Colonic mucosa (tissue), 4 donors: ENCODE results near the gene TRPM4. TPM values are rescaled to one million over a fixed set of nuclear protein-coding genes. Genes with fewer than 3 reads are reported as not detected.
"Not testable (repeated sequence)": the region's sequence is repeated elsewhere in the genome, so short reads cannot be mapped to it uniquely, and the experiment has no call there.

Experiments used
- DNase-seq: peaks from one replicate; pipeline ENCODE4 v3.0.0-alpha.2; 2020
- H3K27ac ChIP-seq: fragments of 200-600 bp; one replicate; pipeline ENCODE4 v1.8.0; 2021
- H3K27me3 ChIP-seq: fragments of 200-600 bp; one replicate; pipeline ENCODE4 v1.8.0; 2021
- H3K36me3 ChIP-seq: fragments of 200-600 bp; one replicate; pipeline ENCODE4 v1.8.0; 2021
- H3K4me1 ChIP-seq: fragments of 200-600 bp; one replicate; pipeline ENCODE4 v1.8.0; 2021; ENCODE audit warnings: mild to moderate bottlenecking
- H3K4me3 ChIP-seq: fragments of 200-600 bp; one replicate; pipeline ENCODE4 v1.8.0; 2021
- H3K9ac ChIP-seq, 2 donors: one replicate each; pipeline ENCODE4 v1.7.0; 2013; ENCODE audit warnings: control low read depth in 2 of 2, low read depth in 2 of 2, low read length in 2 of 2
- H3K9me3 ChIP-seq: fragments of 200-600 bp; one replicate; pipeline ENCODE4 v1.8.0; 2021
- CTCF ChIP-seq: fragments of 200-600 bp; IDR thresholded peaks from one replicate; pipeline ENCODE4 v1.8.0; 2022; ENCODE audit warnings: antibody characterized with exemption, mild to moderate bottlenecking
- intact Hi-C: fragments of 100-400 bp; cut with DNase I; formaldehyde crosslinking; loops from one replicate; pipeline ENCODE4 v1.14.1; 2022
- total RNA-seq, 2 donors: library from RNA; stranded (reverse); fragmentation: NEBNext Ultra II Directional in 1 of 2; extraction: Animal tissue kit (Norgen Biotek cat#: 25700) in 1 of 2; gene quantifications; one replicate each; pipeline ENCODE4 v1.2.1, GENCODE V29; 2021
- donor health status: healthy.
- donor health status: DM: no; HTN: no; CAD: no.
- donor health status: DM: no; HTN: no; CAD: no.

Gene TRPM4
- total RNA-seq, 2 donors from 2014 or later = 175 to 307 TPM

- DNase-seq = peak; percentile 91
- Histone ChIP-seq H3K27ac (peak overlapping the region; percentile 74), H3K9ac (peak overlapping the region in 1 of 2 donors; percentile 66)
Measured at GRCh38 chr19:49125025-49125731, 32.4 kb upstream of the TRPM4 start.

GRCh38 chr19:49126575-49126974 is 31.0 kb upstream of the TRPM4 start:
- Histone ChIP-seq H3K36me3 (no peaks in the 10 kb centered on the region), H3K27me3 (no peaks in the 10 kb centered on the region), H3K4me1 (no peaks in the 10 kb centered on the region), H3K9ac (peak overlapping the region in 1 of 2 donors; percentile 6), H3K9me3 (no peaks in the 10 kb centered on the region), H3K27ac (no peak overlapping the region), H3K4me3 (no peak overlapping the region)
- no peak for TF ChIP-seq CTCF
- intact Hi-C loops = no loop called here
- DNase-seq = no peak

More at GRCh38 chr19:49125025-49125731, 32.4 kb upstream of the TRPM4 start:
- intact Hi-C loops = no loop called here
- Histone ChIP-seq H3K27me3 (no peaks in the 10 kb centered on the region), H3K4me1 (peaks cover 2% of the 10 kb centered on the region), H3K36me3 (no peaks in the 10 kb centered on the region), H3K4me3 (peak overlapping the region; percentile 7), H3K9me3 (no peaks in the 10 kb centered on the region)
- TF ChIP-seq CTCF = no peak

- DNase-seq, H3K4me1 ChIP-seq, H3K27me3 ChIP-seq, H3K36me3 ChIP-seq, intact Hi-C loops, H3K9me3 ChIP-seq: not testable (repeated sequence)
- peak overlapping the region in 1 of 2 donors; percentile 40 for H3K9ac ChIP-seq
- H3K4me3 ChIP-seq = peak overlapping the region; percentile 12
- H3K27ac ChIP-seq = peak overlapping the region; percentile 54
Measured at GRCh38 chr19:49127225-49127624, 30.4 kb upstream of the TRPM4 start.

- intact Hi-C loops = no loop called here
- peak; percentile 98 for DNase-seq
- H3K36me3 ChIP-seq = no peaks in the 10 kb centered on the region
- H3K9ac ChIP-seq = peak overlapping the region in 1 of 2 donors; percentile 40
- TF ChIP-seq CTCF = peak; percentile 15
- peak overlapping the region; percentile 54 for H3K27ac ChIP-seq
- peak overlapping the region; percentile 25 for H3K4me3 ChIP-seq
- H3K27me3 ChIP-seq = no peaks in the 10 kb centered on the region
- no peaks in the 10 kb centered on the region for H3K4me1 ChIP-seq
- no peaks in the 10 kb centered on the region for H3K9me3 ChIP-seq
Measured at GRCh38 chr19:49127674-49128544, 29.7 kb upstream of the TRPM4 start.

- Histone ChIP-seq H3K4me3 (peak overlapping the region; percentile 25), H3K9me3 (no peaks in the 10 kb centered on the region), H3K9ac (peak overlapping the region in 1 of 2 donors; percentile 70), H3K27me3 (no peaks in the 10 kb centered on the region), H3K27ac (no peak overlapping the region), H3K36me3 (no peaks in the 10 kb centered on the region), H3K4me1 (no peaks in the 10 kb centered on the region)
- TF ChIP-seq CTCF = no peak
- intact Hi-C loops = no loop called here
- DNase-seq = no peak
Measured at GRCh38 chr19:49128545-49129237, 28.9 kb upstream of the TRPM4 start.
